Stomach (tissue), 9 donors: Measurements from ENCODE around the gene UBAC1. TPM values are rescaled to one million over a fixed set of nuclear protein-coding genes. Genes with fewer than 3 reads are reported as not detected.

ENCODE experiments used
- DNase-seq, 2 donors: peaks; one replicate each; pipeline versions ENCODE4 v3.0.0 to v3.0.0-alpha.2; 2013 to 2019
- H3K27ac ChIP-seq, 5 donors: fragments of 200-600 bp in 4 of 5; sonication (generic) in 4 of 5; one replicate each; pipeline ENCODE4 v1.5.1; 2013 to 2019; ENCODE audit warnings: mild to moderate bottlenecking in 1 of 5, moderate library complexity in 1 of 5
- H3K27me3 ChIP-seq, 3 donors: fragments of 200-600 bp; sonication (generic); one replicate each; pipeline ENCODE4 v1.5.1; 2017 to 2019; ENCODE audit warnings: mixed run types in 1 of 3
- H3K36me3 ChIP-seq, 4 donors: fragments of 200-600 bp; sonication (generic); 1 replicate in 3 of 4; 2 replicates in 1 of 4; pipeline ENCODE4 v1.5.1; 2016 to 2019
- H3K4me1 ChIP-seq, 4 donors: fragments of 200-600 bp; sonication (generic); one replicate each; pipeline ENCODE4 v1.5.1; 2016 to 2019
- H3K4me3 ChIP-seq, 4 donors: fragments of 200-600 bp; sonication (generic) in 3 of 4; one replicate each; pipeline ENCODE4 v1.5.1; 2016 to 2019; ENCODE audit warnings: mild to moderate bottlenecking in 1 of 4
- H3K9me3 ChIP-seq, 4 donors: fragments of 200-600 bp; sonication (generic); one replicate each; pipeline ENCODE4 v1.5.1; 2016 to 2019
- CTCF ChIP-seq, 7 experiments: fragments of 450-650 bp in 4 of 7; fragments of 200-600 bp in 3 of 7; sonication (generic) in 3 of 7; IDR thresholded peaks; one replicate each; pipeline ENCODE4 v1.5.1; 2016 to 2019; ENCODE audit warnings: antibody characterized with exemption in 7 of 7, control low read depth in 2 of 7, mild to moderate bottlenecking in 1 of 7
- EP300 ChIP-seq: sonication (generic); formaldehyde crosslinking; IDR thresholded peaks from one replicate; pipeline ENCODE4 v1.6.1; 2017; ENCODE audit warnings: antibody characterized with exemption
- POLR2A ChIP-seq, 4 donors: fragments of 450-650 bp; IDR thresholded peaks; one replicate each; pipeline ENCODE4 v1.6.1; 2016; ENCODE audit warnings: antibody characterized with exemption in 4 of 4, control low read depth in 2 of 4, mild to moderate bottlenecking in 1 of 4, moderate library complexity in 1 of 4
- POLR2AphosphoS5 ChIP-seq, 3 donors: sonication (generic); formaldehyde crosslinking; IDR thresholded peaks; one replicate each; pipeline ENCODE4 v1.6.1; 2016; ENCODE audit warnings: antibody characterized with exemption in 3 of 3
- WGBS, 5 donors: extraction: QIAGEN DNeasy Blood & Tissue Kit in 3 of 5; methylation state at CpG; one replicate each; pipeline versions ENCODE4 v1.1.5 to v1.1.7; 2013 to 2018; 5-methylcytosine and 5-hydroxymethylcytosine counted together
- intact Hi-C: fragments of 100-400 bp; cut with DNase I; formaldehyde crosslinking; loops from one replicate; pipeline ENCODE4 v1.15.1; 2023; ENCODE audit warnings: low total_unique reads
- polyA plus RNA-seq, 3 donors: library from polyadenylated mRNA; stranded (reverse); fragments of 200-250 nt; gene quantifications; one replicate each; pipeline ENCODE4 v1.2.3, GENCODE V29; 2013
- total RNA-seq, 5 donors: library from RNA; depleted of rRNA; stranded (reverse); fragments of >200 nt; gene quantifications; one replicate each; pipeline versions ENCODE4 v1.1.0 to v1.2.3, GENCODE V29; 2014 to 2016
- donor health status: healthy with polysubstance abuse.
- donor health status: Bipolar disorder and iron deficiency.
- donor health status: healthy.

Gene UBAC1
- total and polyA plus RNA-seq, 8 donors = 22.6 to 70.1 (median 42.6) TPM

DNA sequence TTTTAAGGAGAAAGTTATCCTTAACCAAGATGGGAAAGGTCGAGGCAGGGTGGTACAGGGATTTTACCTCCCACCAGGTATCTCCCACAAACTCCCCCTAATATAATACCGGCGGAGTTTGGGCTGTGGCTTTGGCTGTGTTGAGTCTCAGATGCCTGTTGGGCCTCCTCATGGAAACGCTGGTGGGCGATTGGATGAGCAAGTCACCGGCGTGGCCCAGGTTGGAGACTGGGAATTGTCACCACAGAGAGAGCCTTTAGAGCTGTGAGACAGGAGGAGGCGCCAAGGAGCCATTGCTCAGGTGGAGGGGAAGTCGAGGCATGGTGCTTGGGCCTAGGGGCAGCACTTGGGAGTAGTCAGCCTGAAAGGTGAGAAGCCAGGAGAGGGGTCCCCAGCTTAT is 50.4 kb downstream of the UBAC1 start:
- Histone ChIP-seq H3K4me3 (no peak overlapping the region), H3K27ac (no peak overlapping the region), H3K4me1 (peaks cover 15 to 30% (median 28%) of the 10 kb centered on the region in 4 donors), H3K27me3 (no peaks in the 10 kb centered on the region), H3K36me3 (peaks cover 7 to 53% (median 52%) of the 10 kb centered on the region in 4 donors), H3K9me3 (peaks cover 0 to 43% (median 19%) of the 10 kb centered on the region in 4 donors)
- 96 to 99% (median 98%) methylated on average over 9 of the region's 9 CpGs for WGBS, 5 donors
- no peak for DNase-seq
- intact Hi-C loops = no loop called here
- TF ChIP-seq EP300 = no peak
- TF ChIP-seq POLR2AphosphoS5 (IDR thresholded peaks at IDR 0.05) = no peak
- TF ChIP-seq POLR2A (IDR thresholded peaks at IDR 0.05) = no peak
- no peak for TF ChIP-seq CTCF (IDR thresholded peaks at IDR 0.05)

GRCh38 chr9:135910216-135910615 is 51.0 kb downstream of the UBAC1 start:
- Histone ChIP-seq H3K9me3 (peaks cover 0 to 38% (median 13%) of the 10 kb centered on the region in 4 donors), H3K36me3 (peaks cover 7 to 48% (median 46%) of the 10 kb centered on the region in 4 donors), H3K4me3 (no peak overlapping the region), H3K27ac (no peak overlapping the region), H3K4me1 (peaks cover 21 to 35% (median 34%) of the 10 kb centered on the region in 4 donors), H3K27me3 (no peaks in the 10 kb centered on the region)
- DNase-seq = no peak
- intact Hi-C loops = no loop called here
- TF ChIP-seq POLR2AphosphoS5 (IDR thresholded peaks at IDR 0.05) (no peak), POLR2A (IDR thresholded peaks at IDR 0.05) (no peak), CTCF (IDR thresholded peaks at IDR 0.05) (no peak), EP300 (no peak)
- 89 to 95% (median 90%) methylated on average over 2 of the region's 2 CpGs for WGBS, 5 donors

GRCh38 chr9:135909371-135909770 is 51.8 kb downstream of the UBAC1 start:
- Histone ChIP-seq H3K9me3 (peaks cover 0 to 29% (median 10%) of the 10 kb centered on the region in 4 donors), H3K36me3 (peaks cover 3 to 39% (median 38%) of the 10 kb centered on the region in 4 donors), H3K27ac (no peak overlapping the region), H3K4me3 (no peak overlapping the region), H3K4me1 (peaks cover 22 to 44% (median 42%) of the 10 kb centered on the region in 4 donors), H3K27me3 (no peaks in the 10 kb centered on the region)
- 92 to 98% (median 95%) methylated on average over 4 to 6 of the region's 6 CpGs for WGBS, 5 donors
- DNase-seq = no peak
- no peak for TF ChIP-seq POLR2AphosphoS5 (IDR thresholded peaks at IDR 0.05)
- no peak for TF ChIP-seq EP300
- TF ChIP-seq CTCF (IDR thresholded peaks at IDR 0.05) = no peak
- TF ChIP-seq POLR2A (IDR thresholded peaks at IDR 0.05) = no peak
- intact Hi-C loops = no loop called here

DNA sequence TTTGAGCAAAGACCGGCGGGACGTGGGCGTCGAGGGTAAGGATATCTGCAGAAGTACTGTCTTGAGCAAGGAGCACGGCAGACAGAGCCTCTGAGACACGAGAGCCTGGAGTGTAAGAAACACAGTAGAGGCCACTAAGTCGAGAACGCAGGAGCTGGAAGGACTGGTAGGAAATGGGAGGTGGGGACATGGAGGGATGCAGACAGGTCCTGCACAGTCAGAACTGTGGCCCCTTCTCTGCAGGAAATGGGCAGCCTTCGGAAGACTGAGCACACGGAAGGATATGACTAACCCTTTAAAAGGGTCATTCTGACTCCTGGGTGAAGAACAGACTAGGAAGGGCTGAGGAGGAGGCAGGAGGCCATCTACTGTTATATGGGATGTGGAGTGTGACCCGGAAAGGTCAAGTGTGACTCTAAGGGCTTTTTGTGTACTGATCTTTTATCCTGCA is 52.4 kb downstream of the UBAC1 start:
- Histone ChIP-seq H3K9me3 (peaks cover 0 to 23% (median 6%) of the 10 kb centered on the region in 4 donors), H3K27ac (peak overlapping the region in 1 of 5 donors; percentile 87), H3K27me3 (no peaks in the 10 kb centered on the region), H3K4me1 (peaks cover 22 to 45% (median 43%) of the 10 kb centered on the region in 4 donors), H3K4me3 (peak overlapping the region; percentile 73 to 99 (median 82)), H3K36me3 (peaks cover 3 to 33% (median 32%) of the 10 kb centered on the region in 4 donors)
- no peak for DNase-seq
- no peak for TF ChIP-seq CTCF (IDR thresholded peaks at IDR 0.05)
- TF ChIP-seq POLR2AphosphoS5 (IDR thresholded peaks at IDR 0.05) = no peak
- WGBS, 5 donors = 86 to 92% (median 89%) methylated on average over 12 of the region's 12 CpGs
- intact Hi-C loops = no loop called here
